NCI-H446 treated with DMSO at 0.1 percent for 48 hours (cell line): ENCODE results near the gene ADH5.
"Not testable (repeated sequence)": the region's sequence is repeated elsewhere in the genome, so short reads cannot be mapped to it uniquely, and the experiment has no call there.

Source experiments
- DNase-seq: peaks from one replicate; lab custom pipeline; 2025; lab: John Stamatoyannopoulos, UW

ADH5 gene

GRCh38 chr4:99084595-99084994 lies 4.0 kb downstream of the ADH5 start:
- no peak for DNase-seq

DNA sequence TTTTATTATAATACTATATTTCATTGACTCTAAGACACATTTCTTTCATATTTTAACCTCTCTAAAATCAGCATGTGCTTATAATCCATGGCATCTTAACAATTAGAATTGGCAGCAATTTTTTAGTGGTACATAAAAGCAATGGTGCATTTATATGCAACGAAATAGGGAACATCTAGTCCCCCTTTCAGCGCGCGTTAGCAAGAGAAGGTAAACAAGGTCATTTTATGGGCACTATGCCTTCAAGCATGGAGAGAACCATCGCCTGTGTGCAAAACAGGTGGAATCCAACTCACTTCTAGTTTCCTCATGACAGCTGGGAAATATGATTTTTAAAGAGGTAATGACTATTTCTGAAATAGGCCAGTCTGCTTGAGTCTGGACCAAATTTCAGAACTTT lies 6.4 kb downstream of the ADH5 start:
- no peak for DNase-seq

DNA sequence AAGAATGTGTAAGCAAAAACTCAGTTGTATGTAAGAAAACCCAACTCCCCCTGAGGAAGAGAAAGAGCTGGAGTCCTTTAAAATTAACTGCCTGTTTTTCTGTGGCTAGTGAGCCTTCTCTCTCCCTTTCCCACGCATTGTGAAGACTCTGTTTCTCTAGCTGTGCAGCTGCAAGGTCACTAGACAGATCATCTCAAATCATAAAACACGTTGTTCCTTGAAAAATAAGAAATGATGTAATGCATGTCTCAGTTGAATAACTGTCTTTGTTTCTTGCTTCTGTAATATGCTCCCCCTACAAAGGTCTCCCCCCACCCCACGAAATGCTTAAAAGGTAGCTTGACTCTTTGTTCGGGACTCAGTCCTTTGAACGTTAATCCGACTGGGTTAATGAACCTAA lies 7.7 kb downstream of the ADH5 start:
- DNase-seq, result not testable (repeated sequence)

DNA sequence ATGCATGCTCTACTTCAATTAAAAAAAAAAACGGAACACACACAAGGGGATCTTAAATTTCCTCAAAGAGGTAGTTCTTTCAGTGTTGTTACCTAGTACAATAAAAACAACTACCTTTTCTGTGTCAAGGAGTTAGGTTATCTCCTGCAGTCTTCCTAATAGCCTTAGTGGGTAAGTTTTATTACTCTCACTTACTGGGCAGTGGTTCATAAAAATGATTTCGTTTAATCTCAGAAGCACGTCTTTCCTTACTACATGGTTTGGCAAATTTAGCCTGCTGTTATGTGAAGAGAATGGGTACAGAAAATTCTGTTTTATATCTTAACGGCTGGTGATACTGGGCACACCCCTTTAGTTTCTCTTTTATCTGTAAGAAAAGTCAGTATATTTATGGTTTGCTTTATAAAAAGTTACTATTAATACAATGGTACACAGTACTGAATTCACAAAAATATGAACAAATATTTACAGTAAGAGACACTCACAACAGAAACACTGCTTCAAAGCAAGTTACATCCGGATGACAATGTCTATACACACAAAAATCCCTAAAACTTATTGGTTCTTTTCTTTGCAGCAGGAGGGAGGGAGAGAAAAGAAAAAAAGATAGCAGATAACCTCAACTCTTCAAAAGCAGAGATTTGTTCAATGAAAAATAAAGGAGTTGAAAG lies 8.8 kb downstream of the ADH5 start:
- DNase-seq, result no peak

DNA sequence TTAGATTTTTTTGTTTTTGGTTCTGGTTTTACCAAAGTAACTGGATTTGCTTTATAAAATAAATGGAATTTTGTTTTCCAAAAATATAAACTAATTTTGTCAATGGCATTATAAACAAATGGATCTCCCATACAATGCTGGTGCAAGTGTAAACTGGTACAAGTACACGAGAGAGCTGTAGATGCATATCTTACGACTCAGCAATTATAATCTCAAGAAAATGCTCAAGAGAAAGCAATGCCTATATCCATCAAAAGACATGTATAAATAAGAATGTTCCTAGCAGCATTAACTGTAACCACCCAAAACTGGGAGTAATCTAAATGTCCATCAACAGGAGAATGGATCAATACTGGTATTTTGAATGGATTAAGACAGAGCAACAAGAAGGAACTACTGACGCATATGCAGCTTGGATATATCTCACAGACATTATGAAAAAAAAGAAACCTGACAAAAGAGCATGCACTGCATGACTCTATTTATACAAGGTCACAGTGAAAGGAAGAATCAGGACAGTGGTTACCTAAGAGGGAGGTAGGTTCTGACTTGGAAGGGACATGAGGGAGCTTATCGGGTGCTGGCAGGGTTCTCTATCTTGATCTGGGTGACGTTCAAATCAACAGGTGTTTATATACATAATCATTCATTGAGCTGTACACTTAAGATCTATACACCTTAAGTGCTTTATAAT lies 9.5 kb downstream of the ADH5 start:
- no peak for DNase-seq

- DNase-seq, result no peak
Observed at GRCh38 chr4:99078336-99078735, 10.3 kb downstream of the ADH5 start.

GRCh38 chr4:99077177-99077576 lies 11.4 kb downstream of the ADH5 start:
- no peak for DNase-seq

DNA sequence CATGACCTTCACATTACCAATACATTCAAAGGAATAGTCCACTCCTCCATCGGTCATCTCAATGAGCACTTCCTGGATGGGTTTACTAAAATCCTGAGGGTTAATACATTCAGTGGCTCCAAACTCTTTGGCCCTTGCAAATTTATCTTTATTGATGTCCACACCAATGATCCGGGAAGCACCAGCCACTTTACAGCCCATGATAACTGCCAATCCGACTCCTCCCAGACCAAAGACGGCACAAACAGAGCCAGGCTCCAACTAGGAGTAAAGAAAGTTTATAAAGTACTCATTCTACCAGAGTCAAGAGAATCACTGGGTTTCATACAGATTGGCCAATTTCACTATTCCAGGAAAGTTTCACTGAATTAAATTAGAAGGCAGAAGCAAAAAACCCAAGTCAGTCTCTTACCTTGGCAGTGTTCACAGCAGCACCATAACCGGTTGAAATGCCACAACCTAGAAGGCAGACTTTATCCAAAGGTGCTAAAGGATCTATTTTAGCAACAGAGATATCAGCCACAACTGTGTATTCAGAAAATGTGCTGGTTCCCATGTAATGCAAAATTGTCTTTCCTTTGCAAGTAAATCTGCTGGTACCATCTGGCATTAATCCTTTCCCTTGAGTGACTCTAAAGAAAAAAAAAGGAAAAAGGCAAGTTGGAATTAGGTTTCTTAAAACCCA lies 12.2 kb downstream of the ADH5 start:
- no peak for DNase-seq

DNA sequence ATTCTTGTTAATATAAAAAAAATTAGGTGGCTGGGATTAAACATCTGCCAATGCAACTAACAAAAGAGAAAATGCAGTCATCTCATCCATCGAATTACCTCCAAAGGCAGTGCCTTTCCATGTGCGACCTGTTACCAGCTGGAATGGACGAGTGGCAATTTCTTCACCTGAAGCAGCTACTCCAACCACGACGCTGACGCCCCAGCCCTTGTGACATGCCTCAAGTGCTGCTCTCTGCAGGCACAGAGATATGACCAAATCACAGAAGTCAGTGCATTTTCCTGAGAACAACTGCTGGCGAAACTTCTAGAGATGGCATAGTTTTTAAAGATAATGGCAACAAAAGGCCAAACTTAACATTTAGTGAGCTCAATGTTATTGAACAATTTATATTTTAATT lies 13.8 kb downstream of the ADH5 start:
- DNase-seq, result no peak

- DNase-seq, result no peak
Observed at GRCh38 chr4:99071159-99071558, 17.4 kb downstream of the ADH5 start.

- no peak for DNase-seq
Observed at GRCh38 chr4:99067617-99068016, 21.0 kb downstream of the ADH5 start.

- not testable (repeated sequence) for DNase-seq
Observed at GRCh38 chr4:99065521-99065920, 23.1 kb downstream of the ADH5 start.

- DNase-seq, result no peak
Observed at GRCh38 chr4:99062120-99062519, 26.5 kb downstream of the ADH5 start.

- no peak for DNase-seq
Observed at GRCh38 chr4:99061048-99061700, 27.4 kb downstream of the ADH5 start.

GRCh38 chr4:99059550-99059949 lies 29.0 kb downstream of the ADH5 start:
- DNase-seq, result no peak

DNA sequence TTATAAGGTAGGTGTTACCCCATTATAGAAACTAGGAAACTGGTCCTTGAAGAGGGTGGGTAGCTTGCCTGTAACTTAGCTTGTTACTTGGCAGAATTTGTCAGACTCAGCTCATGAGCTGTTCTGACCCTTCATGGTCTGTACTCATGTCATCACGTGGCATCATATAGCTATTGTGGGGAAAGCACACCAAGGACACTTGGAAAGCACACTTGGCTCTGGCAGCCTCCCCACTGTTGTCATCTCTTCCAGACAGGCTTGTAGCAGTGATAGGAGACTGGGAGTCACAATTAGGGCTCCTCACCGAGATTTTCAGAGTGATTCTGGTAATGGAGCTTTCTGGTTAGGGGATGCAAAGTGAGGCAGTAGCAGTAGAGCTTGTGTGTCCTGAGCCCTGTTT lies 30.4 kb downstream of the ADH5 start:
- DNase-seq, result no peak

DNA sequence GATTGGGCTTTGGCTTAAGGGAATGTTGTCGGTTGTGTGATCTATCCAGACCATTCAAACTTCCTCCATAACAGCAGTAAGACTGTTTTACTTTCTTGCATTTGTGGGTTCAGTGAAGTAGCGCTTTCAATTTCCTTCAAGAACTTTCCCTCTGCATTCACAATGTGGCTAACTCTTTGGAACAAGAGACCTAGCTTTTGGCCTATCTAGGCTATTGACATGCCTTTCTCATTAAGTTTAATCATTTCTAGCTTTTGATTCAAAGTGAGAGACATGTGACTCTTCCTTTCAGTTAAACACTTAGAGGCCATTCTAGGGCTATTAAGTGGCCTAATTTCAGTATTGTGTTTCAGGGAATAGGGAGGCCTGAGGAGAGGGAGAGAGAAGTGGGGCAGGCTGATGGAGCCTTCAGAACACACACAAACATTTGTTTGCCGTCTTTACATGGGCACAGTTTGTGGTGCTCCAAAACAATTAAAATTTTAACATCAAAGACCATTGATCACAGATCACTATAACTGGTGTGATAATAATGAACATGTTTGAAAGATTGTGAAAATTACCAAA lies 34.1 kb downstream of the ADH5 start:
- DNase-seq, result no peak

DNA sequence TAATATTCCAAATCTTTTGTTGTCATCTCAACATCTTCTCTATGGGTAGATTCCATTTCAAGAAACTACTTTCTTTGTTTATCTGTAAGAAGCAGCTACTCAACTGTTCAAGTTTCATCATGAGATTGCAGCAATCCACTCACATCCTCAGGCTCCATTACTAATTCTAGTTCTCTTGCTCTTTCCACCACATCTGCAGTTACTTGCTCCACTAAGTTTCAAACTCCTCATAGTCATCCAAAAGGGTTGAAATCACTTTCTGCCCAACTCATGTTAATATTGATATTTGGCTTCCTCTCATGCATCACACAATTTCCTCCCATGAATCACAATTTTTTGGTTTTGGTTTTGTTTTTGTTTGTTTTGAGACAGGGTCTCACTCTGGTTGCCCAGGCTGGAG lies 35.7 kb downstream of the ADH5 start:
- DNase-seq, result no peak

GRCh38 chr4:99047710-99048109 lies 40.9 kb downstream of the ADH5 start:
- no peak for DNase-seq

GRCh38 chr4:99043346-99043745 lies 45.2 kb downstream of the ADH5 start:
- no peak for DNase-seq

DNA sequence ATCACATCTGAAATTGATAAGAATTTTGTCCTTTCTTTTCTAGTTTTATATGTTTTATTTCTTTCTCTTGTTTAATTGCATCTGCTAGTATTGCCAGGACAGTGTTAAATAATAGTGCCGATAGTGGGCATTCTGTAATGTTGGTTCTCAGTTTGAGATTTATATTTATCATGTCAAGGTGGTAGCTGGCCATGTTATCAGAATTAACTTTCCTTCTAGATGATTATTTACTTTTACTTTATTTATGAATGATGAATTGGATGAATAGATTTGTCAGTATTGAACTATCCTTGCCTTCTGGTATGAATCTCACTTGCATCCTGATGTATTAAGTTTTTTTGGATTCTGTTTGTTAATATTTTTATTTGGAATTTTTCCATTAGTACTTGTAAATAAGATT lies 50.4 kb downstream of the ADH5 start:
- no peak for DNase-seq

DNA sequence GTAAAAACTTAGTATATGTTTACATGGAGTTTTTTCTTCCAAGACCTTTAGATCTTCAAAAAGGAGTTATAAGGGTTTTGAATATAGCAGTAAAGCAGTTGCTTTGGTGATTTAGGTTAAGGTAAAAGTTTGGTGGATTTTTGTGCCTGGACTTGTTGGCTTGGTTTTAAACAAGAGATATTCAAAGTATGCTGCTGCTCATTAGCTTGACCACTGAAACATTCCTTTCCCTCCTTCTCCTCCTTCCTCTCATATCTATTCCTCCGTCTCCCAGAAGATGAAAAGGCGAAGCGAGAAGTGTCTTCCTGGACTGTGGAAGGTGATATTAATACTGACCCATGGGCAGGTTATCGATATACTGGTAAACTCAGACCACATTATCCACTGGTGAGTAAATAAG lies 54.6 kb downstream of the ADH5 start:
- DNase-seq, result no peak

GRCh38 chr4:99029852-99030251 lies 58.7 kb downstream of the ADH5 start:
- DNase-seq, result no peak
